ENCODE measurements around the gene ARMC9. TPM values are rescaled to one million over a fixed set of nuclear protein-coding genes. Genes with fewer than 3 reads are reported as not detected.

ARMC9 gene
- total RNA-seq, 1 experiment from 2014 or later = 14.9 TPM

DNA sequence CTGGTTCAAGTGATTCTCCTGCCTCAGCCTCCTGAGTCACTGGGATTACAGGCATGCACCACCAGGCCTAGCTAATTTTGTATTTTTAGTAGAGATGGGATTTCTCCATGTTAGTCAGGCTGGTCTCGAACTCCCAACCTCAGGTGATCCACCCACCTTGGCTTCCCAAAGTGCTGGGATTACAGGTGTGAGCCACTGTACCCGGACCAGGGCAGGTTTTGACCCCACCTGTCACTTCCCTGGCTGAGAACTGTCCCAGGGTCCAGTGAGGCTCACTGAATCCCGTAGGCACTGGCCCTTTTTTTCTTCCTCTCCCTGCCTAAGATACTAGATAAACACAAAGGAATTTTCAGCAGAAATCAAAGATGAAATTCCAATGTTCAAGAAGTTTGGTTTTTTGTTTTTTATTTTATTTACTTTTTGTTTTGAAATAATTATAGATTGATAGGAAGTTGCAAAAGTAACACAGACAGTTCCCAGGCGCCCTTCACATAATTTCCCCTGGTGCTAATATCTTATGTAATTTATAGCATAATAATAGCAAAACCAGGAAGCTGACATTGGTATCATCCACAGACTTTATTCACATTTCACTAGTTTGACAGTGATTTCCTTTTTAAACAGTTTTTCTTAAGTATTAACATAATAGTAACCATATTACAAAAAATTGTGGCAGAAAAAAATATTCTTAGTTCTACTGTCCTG is 144.7 kb downstream of the ARMC9 start:
- BruUV-seq (replicated peaks) = no TSS peak
- ChIA-PET CTCF (no interaction called here), POLR2A (ENCODE audit: low non-redundant PET) (no interaction called here)
- TF ChIP-seq EZH2 (IDR thresholded peaks at IDR 0.05; ENCODE audit: borderline replicate concordance, low read depth, low read length, poor library complexity, severe bottlenecking) (no peak), CTCF (conservative IDR thresholded peaks at IDR 0.05; ENCODE audit: low read depth, low read length) (no peak)
- Histone ChIP-seq H3K27ac (ENCODE audit: low read depth, low read length, poor library complexity, severe bottlenecking) (no peak overlapping the region), H3K4me3 (ENCODE audit: low read depth, low read length, poor library complexity, severe bottlenecking) (no peak overlapping the region), H3K9me3 (ENCODE audit: low read depth, low read length, poor library complexity, severe bottlenecking) (no peaks in the 10 kb centered on the region), H3K36me3 (ENCODE audit: insufficient read depth, low read length, poor library complexity, severe bottlenecking) (no peaks in the 10 kb centered on the region), H3K4me1 (ENCODE audit: insufficient read depth, low read length, poor library complexity, severe bottlenecking) (no peaks in the 10 kb centered on the region), H3K27me3 (replicated peaks; ENCODE audit: insufficient read depth, low read depth, low read length, poor library complexity) (no peaks in the 10 kb centered on the region)
- intact Hi-C loops (cut with micrococcal nuclease; ENCODE audit: unreplicated experiment) = no loop called here
- DNase-seq (ENCODE audit: low spot score) = no peak

DNA sequence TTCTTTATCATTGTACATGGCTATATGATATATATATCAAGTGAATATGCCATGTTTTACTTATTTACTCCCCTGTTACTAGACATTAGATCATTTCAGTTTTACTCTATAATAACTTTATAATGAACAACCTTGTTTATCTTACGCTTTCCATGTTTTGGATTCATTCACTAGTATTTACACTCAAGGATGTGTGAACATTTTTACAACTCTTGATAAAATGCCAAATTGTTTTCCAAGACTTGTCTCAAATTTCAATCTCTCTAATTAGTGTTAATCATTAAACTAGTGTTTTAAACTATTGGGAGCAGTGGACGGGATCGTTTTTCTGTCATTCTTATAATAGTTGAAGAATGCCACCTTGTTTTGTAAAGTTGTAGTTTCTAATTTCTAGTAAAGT is 145.6 kb downstream of the ARMC9 start:
- ChIA-PET CTCF (no interaction called here), POLR2A (ENCODE audit: low non-redundant PET) (no interaction called here)
- TF ChIP-seq CTCF (conservative IDR thresholded peaks at IDR 0.05; ENCODE audit: low read depth, low read length) = no peak
- TF ChIP-seq EZH2 (IDR thresholded peaks at IDR 0.05; ENCODE audit: borderline replicate concordance, low read depth, low read length, poor library complexity, severe bottlenecking) = no peak
- DNase-seq (ENCODE audit: low spot score) = no peak
- Histone ChIP-seq H3K36me3 (ENCODE audit: insufficient read depth, low read length, poor library complexity, severe bottlenecking) (no peaks in the 10 kb centered on the region), H3K27ac (ENCODE audit: low read depth, low read length, poor library complexity, severe bottlenecking) (no peak overlapping the region), H3K4me1 (ENCODE audit: insufficient read depth, low read length, poor library complexity, severe bottlenecking) (no peaks in the 10 kb centered on the region), H3K27me3 (replicated peaks; ENCODE audit: insufficient read depth, low read depth, low read length, poor library complexity) (no peaks in the 10 kb centered on the region), H3K4me3 (ENCODE audit: low read depth, low read length, poor library complexity, severe bottlenecking) (no peak overlapping the region), H3K9me3 (ENCODE audit: low read depth, low read length, poor library complexity, severe bottlenecking) (no peaks in the 10 kb centered on the region)
- no TSS peak for BruUV-seq (replicated peaks)
- intact Hi-C loops (cut with micrococcal nuclease; ENCODE audit: unreplicated experiment) = no loop called here

DNA sequence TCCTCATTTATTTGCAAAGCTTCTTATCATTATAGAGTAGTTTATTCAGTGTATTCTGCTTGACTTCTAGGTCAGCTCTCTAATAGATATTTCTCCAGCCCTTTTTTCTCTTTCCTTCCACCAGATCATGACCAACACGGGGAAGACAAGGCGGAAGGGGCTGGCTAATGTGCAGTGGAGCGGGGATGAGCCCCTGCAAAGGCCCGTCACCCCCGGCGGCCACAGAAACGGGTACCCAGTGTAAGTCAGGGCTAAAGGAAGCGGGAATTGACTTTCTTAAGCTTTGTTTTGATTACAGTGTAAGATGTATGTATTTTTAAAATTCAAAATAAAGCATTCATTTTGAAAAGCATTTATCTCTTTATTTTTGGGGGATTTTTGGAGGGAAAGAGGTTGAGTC is 146.4 kb downstream of the ARMC9 start:
- intact Hi-C loops (cut with micrococcal nuclease; ENCODE audit: unreplicated experiment) = no loop called here
- no TSS peak for BruUV-seq (replicated peaks)
- H3K27ac ChIP-seq (ENCODE audit: low read depth, low read length, poor library complexity, severe bottlenecking) = no peak overlapping the region
- no peak for TF ChIP-seq EZH2 (IDR thresholded peaks at IDR 0.05; ENCODE audit: borderline replicate concordance, low read depth, low read length, poor library complexity, severe bottlenecking)
- no peak for TF ChIP-seq CTCF (conservative IDR thresholded peaks at IDR 0.05; ENCODE audit: low read depth, low read length)
- no peaks in the 10 kb centered on the region for H3K36me3 ChIP-seq (ENCODE audit: insufficient read depth, low read length, poor library complexity, severe bottlenecking)
- ChIA-PET CTCF (no interaction called here), POLR2A (ENCODE audit: low non-redundant PET) (no interaction called here)
- no peaks in the 10 kb centered on the region for H3K4me1 ChIP-seq (ENCODE audit: insufficient read depth, low read length, poor library complexity, severe bottlenecking)
- DNase-seq (ENCODE audit: low spot score) = no peak
- no peaks in the 10 kb centered on the region for H3K27me3 ChIP-seq (replicated peaks; ENCODE audit: insufficient read depth, low read depth, low read length, poor library complexity)
- no peak overlapping the region for H3K4me3 ChIP-seq (ENCODE audit: low read depth, low read length, poor library complexity, severe bottlenecking)
- no peaks in the 10 kb centered on the region for H3K9me3 ChIP-seq (ENCODE audit: low read depth, low read length, poor library complexity, severe bottlenecking)
